Astrocyte of the spinal cord (primary cell): Measurements from ENCODE around the gene ACY1.

Experiments
- DNase-seq: peaks from one replicate; pipeline ENCODE4 v3.0.0; 2011; ENCODE audit warnings: low read depth, low spot score
- H3K4me3 ChIP-seq: 2 replicates; pipeline ENCODE4 v1.5.1; 2011; ENCODE audit warnings: low read depth, mild to moderate bottlenecking, low read length, moderate library complexity
- CTCF ChIP-seq: IDR thresholded peaks from 2 replicates; pipeline ENCODE4 v1.5.1; 2012; ENCODE audit warnings: low read depth, mild to moderate bottlenecking, low read length, inconsistent platforms
- in situ Hi-C: cut with HindIII; loops from 2 replicates; pipeline ENCODE4 v1.10.0; 2017; ENCODE audit warnings: low sequenced_read_pairs

The ACY1 gene

GRCh38 chr3:51946796-51947195 is 36.5 kb upstream of the ACY1 start:
- TF ChIP-seq CTCF: no peak
- DNase-seq: no peak
- H3K4me3 ChIP-seq: no peak overlapping the region
- in situ Hi-C loops: no loop called here

GRCh38 chr3:51947215-51947900 is 36.0 kb upstream of the ACY1 start:
- in situ Hi-C loops: no loop called here
- H3K4me3 ChIP-seq: no peak overlapping the region
- TF ChIP-seq CTCF: no peak
- no peak for DNase-seq

GRCh38 chr3:51948016-51948580 is 35.2 kb upstream of the ACY1 start:
- TF ChIP-seq CTCF: no peak
- in situ Hi-C loops: no loop called here
- no peak overlapping the region for H3K4me3 ChIP-seq
- no peak for DNase-seq

- in situ Hi-C loops: no loop called here
- DNase-seq: no peak
- H3K4me3 ChIP-seq: no peak overlapping the region
- no peak for TF ChIP-seq CTCF
Measured at GRCh38 chr3:51949121-51949520, 34.2 kb upstream of the ACY1 start.

- TF ChIP-seq CTCF: no peak
- no peak for DNase-seq
- in situ Hi-C loops: no loop called here
Measured at GRCh38 chr3:51950899-51951298, 32.4 kb upstream of the ACY1 start.

GRCh38 chr3:51953445-51953844 is 29.9 kb upstream of the ACY1 start:
- in situ Hi-C loops: no loop called here
- peak; percentile 62 for DNase-seq
- H3K4me3 ChIP-seq: no peak overlapping the region
- TF ChIP-seq CTCF: no peak

More at GRCh38 chr3:51950899-51951298, 32.4 kb upstream of the ACY1 start:
- H3K4me3 ChIP-seq: no peak overlapping the region
